BLaER1 treated with 17β-estradiol and CSF1 and Interleukin-3, amounts not matched to agents 10 nM and 100 nM (cell line): ENCODE measurements around the gene ATP23.

ENCODE experiments used
- H3K27ac ChIP-seq, 11 experiments: shearing (Covaris generic); formaldehyde crosslinking; 2 replicates each; pipeline ENCODE4 v1.8.1; 2022
- H3K27me3 ChIP-seq, 11 experiments: shearing (Covaris generic); formaldehyde crosslinking; 2 replicates each; pipeline ENCODE4 v1.8.1; 2022
- H3K36me3 ChIP-seq, 11 experiments: shearing (Covaris generic); formaldehyde crosslinking; 2 replicates each; pipeline ENCODE4 v1.8.1; 2022
- H3K4me1 ChIP-seq, 10 experiments: shearing (Covaris generic); formaldehyde crosslinking; 2 replicates each; pipeline ENCODE4 v1.8.1; 2022
- H3K4me2 ChIP-seq, 11 experiments: shearing (Covaris generic); formaldehyde crosslinking; 2 replicates each; pipeline ENCODE4 v1.8.1; 2022
- H3K4me3 ChIP-seq, 10 experiments: shearing (Covaris generic); formaldehyde crosslinking; 2 replicates each; pipeline ENCODE4 v1.8.1; 2022
- H3K9ac ChIP-seq, 11 experiments: shearing (Covaris generic); formaldehyde crosslinking; 2 replicates each; pipeline ENCODE4 v1.8.1; 2022
- H3K9me3 ChIP-seq, 11 experiments: shearing (Covaris generic); formaldehyde crosslinking; replicated peaks in 1 of 11; 2 replicates each; pipeline ENCODE4 v1.8.1; 2022
- H4K20me1 ChIP-seq, 11 experiments: shearing (Covaris generic); formaldehyde crosslinking; 2 replicates each; pipeline ENCODE4 v1.8.1; 2022
- Cebpa-rat ChIP-seq, 11 experiments: shearing (Covaris generic); IDR thresholded peaks; 2 replicates each; pipeline ENCODE4 v1.8.1; 2022

Gene ATP23

DNA sequence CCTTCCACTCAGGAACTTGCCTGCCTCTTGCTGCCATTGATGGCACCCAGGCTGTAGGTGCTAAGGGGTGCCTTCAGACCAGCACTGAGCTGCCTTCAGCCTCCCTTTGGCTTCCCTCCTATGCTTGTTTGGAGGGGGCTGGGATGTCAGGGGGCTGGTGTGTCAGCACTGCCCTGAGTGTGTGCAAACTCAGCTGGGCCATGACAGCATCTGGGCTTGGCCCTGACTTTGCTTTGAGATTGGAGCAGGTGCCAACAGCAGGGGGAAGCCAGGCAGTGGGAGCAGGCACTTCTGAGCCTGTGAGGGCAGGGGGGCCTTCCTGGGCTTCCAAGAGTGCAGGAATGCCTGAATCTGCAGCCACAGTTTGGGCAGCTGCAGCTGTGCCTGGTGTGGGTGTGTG, 56.9 kb downstream of the ATP23 start:
- no peak for TF ChIP-seq Cebpa-rat (IDR thresholded peaks at IDR 0.05)

GRCh38 chr12:58000499-58000898, 59.1 kb downstream of the ATP23 start:
- H3K36me3 ChIP-seq: peaks cover 0 to 8% (median 0%) of the 10 kb centered on the region in 11 experiments; a peak in 4 of 22 replicates
- no peak for TF ChIP-seq Cebpa-rat (IDR thresholded peaks at IDR 0.05)
- H3K9me3 ChIP-seq: peaks cover 48 to 74% (median 64%) of the 10 kb centered on the region in 11 experiments
- no peaks in the 10 kb centered on the region for H4K20me1 ChIP-seq
- H3K4me2 ChIP-seq: no peak overlapping the region
- no peak overlapping the region for H3K27ac ChIP-seq
- no peak overlapping the region for H3K9ac ChIP-seq
- no peaks in the 10 kb centered on the region for H3K4me1 ChIP-seq
- H3K4me3 ChIP-seq: no peak overlapping the region
- no peaks in the 10 kb centered on the region for H3K27me3 ChIP-seq

More for the DNA sequence above, 56.9 kb downstream of the ATP23 start:
- no peaks in the 10 kb centered on the region for H3K27me3 ChIP-seq
- H4K20me1 ChIP-seq: no peaks in the 10 kb centered on the region
- no peak overlapping the region for H3K4me3 ChIP-seq
- H3K9me3 ChIP-seq: peaks cover 52 to 83% (median 69%) of the 10 kb centered on the region in 11 experiments
- H3K36me3 ChIP-seq: peaks cover 0 to 8% (median 0%) of the 10 kb centered on the region in 11 experiments; a peak in 4 of 22 replicates
- H3K4me2 ChIP-seq: no peak overlapping the region
- H3K27ac ChIP-seq: no peak overlapping the region
- peaks cover 0 to 12% (median 0%) of the 10 kb centered on the region in 10 experiments; a peak in 5 of 20 replicates for H3K4me1 ChIP-seq
- no peak overlapping the region for H3K9ac ChIP-seq

DNA sequence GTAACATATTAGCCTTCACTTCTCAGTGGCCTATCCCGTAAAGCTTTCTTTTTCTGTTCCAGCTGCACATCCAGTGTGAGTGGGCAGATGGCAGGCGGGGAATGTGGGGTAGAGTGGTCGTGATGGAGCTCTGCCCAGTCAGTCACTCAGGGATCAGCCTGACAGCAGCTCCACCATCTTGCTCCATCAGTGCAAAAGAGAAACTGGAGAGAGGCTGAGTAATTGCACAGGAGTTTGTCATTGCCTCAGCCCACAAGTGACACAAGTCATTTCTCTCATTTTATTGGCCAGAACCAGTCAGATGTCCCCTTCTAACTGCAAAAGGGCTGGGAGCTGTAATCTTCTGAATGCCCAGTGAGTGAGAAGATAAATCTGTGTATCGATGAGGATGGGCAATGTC, 66.5 kb downstream of the ATP23 start:
- no peak overlapping the region for H3K4me3 ChIP-seq
- H3K4me1 ChIP-seq: no peaks in the 10 kb centered on the region
- H4K20me1 ChIP-seq: no peaks in the 10 kb centered on the region
- no peak overlapping the region for H3K4me2 ChIP-seq
- H3K27me3 ChIP-seq: no peaks in the 10 kb centered on the region
- H3K27ac ChIP-seq: no peak overlapping the region
- no peak for TF ChIP-seq Cebpa-rat (IDR thresholded peaks at IDR 0.05)
- no peak overlapping the region for H3K9ac ChIP-seq
- peaks cover 0 to 7% (median 0%) of the 10 kb centered on the region in 11 experiments; a peak in 3 of 22 replicates for H3K9me3 ChIP-seq
- H3K36me3 ChIP-seq: no peaks in the 10 kb centered on the region

DNA sequence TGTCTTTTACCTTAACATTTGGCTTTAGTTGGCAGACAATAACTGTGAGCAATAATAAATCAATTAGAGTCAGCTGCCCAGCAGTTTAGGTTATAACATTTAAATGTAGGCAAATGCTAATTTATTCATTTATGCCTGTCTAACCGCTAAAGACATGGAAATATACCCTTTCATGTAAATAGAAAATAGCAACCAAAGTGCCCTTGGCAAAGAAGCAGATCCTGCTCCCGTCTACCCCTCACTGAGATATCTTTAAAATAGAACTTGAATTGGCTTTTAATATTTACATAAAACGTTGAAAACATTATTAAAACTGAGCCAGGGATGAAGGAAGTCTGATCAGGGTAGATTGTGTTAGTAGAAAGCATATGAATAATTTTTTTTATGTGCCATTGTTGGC, 67.3 kb downstream of the ATP23 start:
- H3K27me3 ChIP-seq: no peaks in the 10 kb centered on the region
- no peaks in the 10 kb centered on the region for H4K20me1 ChIP-seq
- no peak overlapping the region for H3K4me3 ChIP-seq
- H3K36me3 ChIP-seq: no peaks in the 10 kb centered on the region
- no peak overlapping the region for H3K9ac ChIP-seq
- H3K9me3 ChIP-seq: peaks cover 0 to 7% (median 0%) of the 10 kb centered on the region in 11 experiments; a peak in 1 of 22 replicates
- no peak overlapping the region for H3K4me2 ChIP-seq
- no peak overlapping the region for H3K27ac ChIP-seq
- no peak for TF ChIP-seq Cebpa-rat (IDR thresholded peaks at IDR 0.05)
- H3K4me1 ChIP-seq: no peaks in the 10 kb centered on the region
